GM03348 (cell line): Measurements from ENCODE around the gene SLC18B1.

Experiments
- DNase-seq: peaks from one replicate; pipeline ENCODE4 v3.0.0; 2012; ENCODE audit warnings: low spot score

Gene SLC18B1

GRCh38 chr6:132742495-132742894, 55.9 kb downstream of the SLC18B1 start:
- no peak for DNase-seq

GRCh38 chr6:132741281-132741680, 57.2 kb downstream of the SLC18B1 start:
- DNase-seq, result no peak

GRCh38 chr6:132736239-132736638, 62.2 kb downstream of the SLC18B1 start:
- no peak for DNase-seq

GRCh38 chr6:132734694-132735236, 63.7 kb downstream of the SLC18B1 start:
- DNase-seq, result peak; percentile 11

- DNase-seq, result no peak
Observed at GRCh38 chr6:132733814-132734213, 64.6 kb downstream of the SLC18B1 start.

GRCh38 chr6:132733283-132733682, 65.2 kb downstream of the SLC18B1 start:
- no peak for DNase-seq

- DNase-seq, result no peak
Observed at GRCh38 chr6:132731086-132731485, 67.4 kb downstream of the SLC18B1 start.

GRCh38 chr6:132730560-132730959, 67.9 kb downstream of the SLC18B1 start:
- DNase-seq, result peak; percentile 11

GRCh38 chr6:132728616-132729015, 69.8 kb downstream of the SLC18B1 start:
- no peak for DNase-seq

GRCh38 chr6:132726608-132726975, 71.8 kb downstream of the SLC18B1 start:
- DNase-seq, result no peak

GRCh38 chr6:132725947-132726607, 72.4 kb downstream of the SLC18B1 start:
- DNase-seq, result no peak

- DNase-seq, result no peak
Observed at GRCh38 chr6:132725471-132725870, 73.0 kb downstream of the SLC18B1 start.

- DNase-seq, result no peak
Observed at GRCh38 chr6:132719736-132720448, 78.5 kb downstream of the SLC18B1 start.
